HG03045 (cell line): Measurements from ENCODE around the gene MPDZ.

Experiments
- ATAC-seq: cut with Tn5 transposase; IDR thresholded peaks from one replicate; pipeline ENCODE4 v1.9.1; 2021; ENCODE audit warnings: mild to moderate bottlenecking, moderate library complexity; ENCODE audit not compliant: unreplicated experiment

The MPDZ gene

GRCh38 chr9:13140843-13141592, 138.5 kb downstream of the MPDZ start:
- no peak for ATAC-seq

GRCh38 chr9:13139641-13140171, 139.8 kb downstream of the MPDZ start:
- no peak for ATAC-seq

GRCh38 chr9:13137426-13137825, 142.1 kb downstream of the MPDZ start:
- ATAC-seq: no peak

GRCh38 chr9:13131991-13132390, 147.5 kb downstream of the MPDZ start:
- no peak for ATAC-seq

GRCh38 chr9:13131416-13131815, 148.1 kb downstream of the MPDZ start:
- no peak for ATAC-seq

GRCh38 chr9:13128266-13128860, 151.1 kb downstream of the MPDZ start:
- no peak for ATAC-seq

- no peak for ATAC-seq
These were observed 152.4 kb downstream of the MPDZ start for GRCh38 chr9:13127131-13127530.

GRCh38 chr9:13125261-13125660, 154.2 kb downstream of the MPDZ start:
- no peak for ATAC-seq

GRCh38 chr9:13122756-13123369, 156.6 kb downstream of the MPDZ start:
- ATAC-seq: no peak

- ATAC-seq: no peak
These were observed 161.2 kb downstream of the MPDZ start for GRCh38 chr9:13118313-13118712.

GRCh38 chr9:13116292-13116691, 163.2 kb downstream of the MPDZ start:
- ATAC-seq: no peak

GRCh38 chr9:13113751-13114150, 165.7 kb downstream of the MPDZ start:
- no peak for ATAC-seq

GRCh38 chr9:13113216-13113615, 166.3 kb downstream of the MPDZ start:
- no peak for ATAC-seq

GRCh38 chr9:13111778-13112177, 167.7 kb downstream of the MPDZ start:
- ATAC-seq: no peak

GRCh38 chr9:13110766-13111417, 168.6 kb downstream of the MPDZ start:
- ATAC-seq: no peak

- ATAC-seq: no peak
These were observed 169.7 kb downstream of the MPDZ start for GRCh38 chr9:13109781-13110180.

GRCh38 chr9:13107008-13107407, 172.5 kb downstream of the MPDZ start:
- ATAC-seq: no peak

GRCh38 chr9:13100914-13101572, 178.4 kb downstream of the MPDZ start:
- no peak for ATAC-seq

GRCh38 chr9:13095056-13095455, 184.4 kb downstream of the MPDZ start:
- no peak for ATAC-seq

- no peak for ATAC-seq
These were observed 188.9 kb downstream of the MPDZ start for GRCh38 chr9:13090628-13091027.

- no peak for ATAC-seq
These were observed 189.8 kb downstream of the MPDZ start for GRCh38 chr9:13089666-13090065.
